ENCODE measurements around the gene LIMA1. TPM values are rescaled to one million over a fixed set of nuclear protein-coding genes. Genes with fewer than 3 reads are reported as not detected.
A peak's percentile ranks its signal among the peaks of the same experiment; 100 is the strongest.
"Not testable (repeated sequence)": the region's sequence is repeated elsewhere in the genome, so short reads cannot be mapped to it uniquely, and the experiment has no call there.

LIMA1 gene
- total RNA-seq, result 10 to 100 TPM; 36.2 to 45.6 TPM

DNA sequence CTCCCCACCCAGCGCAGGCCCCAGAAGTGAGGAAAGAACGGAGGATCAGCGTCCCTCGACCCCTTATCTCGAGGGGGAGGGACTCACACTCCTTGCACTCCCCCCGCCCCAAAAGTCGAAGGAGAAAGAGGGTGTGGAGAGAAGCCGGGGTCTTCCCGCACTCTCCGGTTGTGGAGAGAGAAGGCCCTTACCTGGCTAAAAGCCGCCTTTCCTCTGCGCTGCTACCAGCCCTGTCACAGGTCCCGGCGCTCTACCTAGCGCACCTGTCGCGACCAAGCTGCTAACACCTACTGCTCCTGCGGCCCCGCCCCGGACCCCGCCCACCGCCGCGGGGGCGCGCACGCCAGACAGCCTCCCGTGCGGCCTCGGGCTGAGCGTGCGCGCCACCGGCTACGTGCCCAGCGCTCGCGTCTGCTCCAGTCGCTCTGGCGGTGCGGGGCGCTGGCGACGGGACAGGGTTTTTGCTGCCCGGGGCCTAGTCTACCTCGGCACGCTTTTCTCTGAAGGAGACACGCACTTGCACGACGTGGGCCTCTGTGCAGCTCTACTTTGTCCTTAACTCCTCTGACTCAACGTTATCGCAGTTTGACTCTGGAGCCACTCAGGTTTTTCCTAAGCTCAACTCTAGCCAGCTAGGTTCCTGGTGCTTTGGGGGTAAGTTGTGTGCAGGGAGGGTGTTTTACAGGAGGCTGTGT, at the start of gene LIMA1:
LIMA1 (minus strand) TSS at position 292 of the 695 bp plus-strand sequence. CDS start 34,769 bp downstream, outside the sequence.
- H3K36me3 Mint-ChIP-seq, result no peaks in the 10 kb centered on the region
- peak within 1 kb of the TSS; percentile 78 to 88 for H3K27ac Mint-ChIP-seq
- H3K9me3 Mint-ChIP-seq, result no peaks in the 10 kb centered on the region
- ATAC-seq, result peak; percentile 98 to 99
- DNase-seq (ENCODE audit: low spot score in 2 of 2), result peak; percentile 90 to 95

DNA sequence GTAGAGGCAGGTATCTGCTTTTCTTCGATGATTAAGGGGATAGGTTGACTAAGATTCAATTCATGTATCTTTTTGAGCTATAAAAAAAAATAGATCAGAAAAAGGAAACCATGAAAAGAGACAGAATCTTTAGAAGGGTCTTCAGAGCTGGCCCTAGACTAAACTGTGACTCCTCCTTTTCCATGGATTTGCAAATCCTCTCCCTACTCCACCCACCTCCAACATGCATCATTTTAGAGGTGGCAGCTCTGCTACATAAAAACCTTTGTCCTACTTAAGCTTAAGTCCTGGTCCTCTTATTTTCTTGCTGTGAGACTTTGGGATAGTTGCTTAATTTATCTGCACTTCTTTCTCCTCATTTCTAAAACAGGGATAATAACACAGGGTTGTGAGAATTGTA, 48.4 kb upstream of the LIMA1 start:
- H3K27ac Mint-ChIP-seq, result no peak overlapping the region
- no peak for DNase-seq (ENCODE audit: low spot score in 2 of 2)
- no peaks in the 10 kb centered on the region for H3K9me3 Mint-ChIP-seq
- no peak for ATAC-seq
- no peaks in the 10 kb centered on the region for H3K36me3 Mint-ChIP-seq

DNA sequence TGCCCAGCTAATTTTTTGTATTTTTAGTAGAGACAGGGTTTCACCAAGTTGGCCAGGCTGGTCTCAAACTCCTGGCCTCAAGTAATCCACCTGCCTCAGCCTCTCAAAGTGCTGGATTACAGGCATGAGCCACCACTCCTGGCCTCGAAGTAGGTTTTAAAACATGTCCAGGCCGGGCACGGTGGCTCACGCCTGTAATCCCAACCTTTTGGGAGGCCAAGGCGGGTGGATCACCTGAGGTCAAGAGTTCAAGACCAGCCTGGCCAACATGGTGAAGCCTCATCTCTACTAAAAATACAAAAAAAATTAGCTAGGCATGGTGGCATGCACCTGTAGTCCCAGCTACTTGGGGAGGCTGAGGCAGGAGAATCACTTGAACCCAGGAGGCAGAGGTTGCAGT, 45.3 kb upstream of the LIMA1 start:
- not testable (repeated sequence) for DNase-seq (ENCODE audit: low spot score in 2 of 2)

DNA sequence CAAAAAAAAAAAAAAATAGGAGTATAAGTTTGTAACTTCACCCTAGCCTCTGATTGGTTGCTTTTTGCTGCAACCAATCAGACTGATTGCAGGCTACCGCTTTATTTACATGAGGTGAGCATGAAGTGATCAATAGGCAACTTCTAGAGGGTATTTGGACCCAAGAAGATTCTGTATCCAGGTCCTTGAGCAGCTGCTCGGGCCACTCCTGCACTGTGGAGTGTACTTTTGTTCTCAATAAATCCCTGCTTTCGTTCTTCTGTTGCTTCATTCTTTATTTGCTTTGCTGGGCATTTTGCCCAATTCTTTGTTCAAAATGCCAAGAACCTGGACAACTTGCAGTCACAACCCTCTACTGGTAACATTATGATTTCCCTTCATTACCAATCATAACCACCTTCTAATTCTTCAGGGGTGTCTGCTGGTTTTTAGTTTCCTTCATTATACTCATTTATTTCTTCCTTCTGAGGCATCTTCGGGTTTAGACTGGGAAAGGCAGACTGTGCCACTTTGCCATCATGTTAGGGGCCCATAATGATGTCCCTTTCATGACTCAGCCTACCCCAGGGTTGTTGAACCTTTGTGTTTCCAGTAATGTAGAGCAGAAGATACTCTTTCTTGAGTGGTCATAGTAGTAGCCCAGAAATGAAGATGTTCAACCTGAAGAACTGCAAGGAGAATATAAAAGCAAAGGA, 43.4 kb upstream of the LIMA1 start:
- ATAC-seq, result no peak
- Mint-ChIP-seq H3K9me3 (no peaks in the 10 kb centered on the region), H3K27ac (no peak overlapping the region), H3K36me3 (no peaks in the 10 kb centered on the region)
- no peak for DNase-seq (ENCODE audit: low spot score in 2 of 2)

More for the DNA sequence above, 45.3 kb upstream of the LIMA1 start:
- not testable (repeated sequence) for H3K9me3 Mint-ChIP-seq, H3K36me3 Mint-ChIP-seq, ATAC-seq, H3K27ac Mint-ChIP-seq

DNA sequence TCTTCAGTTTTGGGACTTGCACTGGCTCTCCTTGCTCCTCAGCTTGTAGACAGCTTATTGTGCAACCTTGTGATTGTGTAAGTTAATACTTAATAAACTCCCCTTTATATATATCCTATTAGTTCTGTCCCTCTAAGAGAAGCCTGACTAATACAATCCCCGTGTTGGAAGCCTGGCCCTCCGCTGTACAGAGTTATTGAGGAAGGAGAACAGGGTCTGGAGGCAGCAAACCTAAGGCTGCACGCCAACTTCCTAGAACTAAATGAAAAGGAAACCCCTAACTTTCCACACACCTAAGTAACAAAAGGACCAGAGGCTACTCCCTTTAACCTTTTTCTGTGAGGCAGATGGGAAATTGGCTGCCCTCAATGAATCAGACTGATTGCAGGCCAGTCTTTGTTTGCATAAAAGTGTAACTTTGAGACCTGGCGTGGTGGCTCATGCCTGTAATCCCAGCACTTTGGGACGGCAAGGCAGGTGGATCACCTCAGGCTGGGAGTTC, 42.6 kb upstream of the LIMA1 start:
- ATAC-seq, result no peak
- no peak overlapping the region for H3K27ac Mint-ChIP-seq
- H3K9me3 Mint-ChIP-seq, result no peaks in the 10 kb centered on the region
- no peak for DNase-seq (ENCODE audit: low spot score in 2 of 2)
- no peaks in the 10 kb centered on the region for H3K36me3 Mint-ChIP-seq

DNA sequence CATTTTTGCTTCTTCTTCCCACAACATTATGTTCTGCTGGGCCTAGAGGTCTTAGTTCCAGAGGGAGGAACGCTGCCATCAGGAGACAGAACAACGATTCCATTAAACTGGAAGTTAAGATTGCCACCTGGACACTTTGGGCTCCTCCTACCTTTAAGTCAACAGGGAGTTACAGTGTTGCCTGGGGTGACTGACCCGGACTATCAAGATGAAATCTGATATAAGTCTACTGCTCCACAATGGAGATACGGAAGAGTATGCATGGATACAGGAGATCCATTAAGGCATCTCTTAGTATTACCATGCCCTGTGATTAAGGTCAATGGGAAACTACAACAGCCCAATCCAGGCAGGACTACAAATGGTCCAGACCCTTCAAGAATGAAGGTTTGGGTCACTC, 41.5 kb upstream of the LIMA1 start:
- H3K27ac Mint-ChIP-seq; ATAC-seq; H3K9me3 Mint-ChIP-seq; H3K36me3 Mint-ChIP-seq; DNase-seq (ENCODE audit: low spot score in 2 of 2): not testable (repeated sequence)

DNA sequence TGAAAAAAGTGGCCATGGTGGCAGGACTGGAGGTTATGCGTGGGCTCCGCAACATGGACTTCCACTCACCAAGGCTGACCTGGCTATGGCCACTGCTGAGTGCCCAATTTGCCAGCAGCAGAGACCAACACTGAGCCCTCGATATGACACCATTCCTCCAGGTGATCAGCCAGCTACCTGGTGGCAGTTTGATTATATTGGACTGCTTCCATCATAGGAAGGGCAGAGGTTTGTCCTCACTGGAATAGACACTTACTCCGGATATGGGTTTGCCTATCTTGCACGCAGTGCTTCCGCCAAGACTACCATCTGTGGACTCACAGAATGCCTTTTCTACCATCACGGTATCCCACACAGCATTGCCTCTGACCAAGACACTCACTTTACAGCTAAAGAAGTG, 40.8 kb upstream of the LIMA1 start:
- H3K36me3 Mint-ChIP-seq; H3K27ac Mint-ChIP-seq; ATAC-seq; H3K9me3 Mint-ChIP-seq; DNase-seq (ENCODE audit: low spot score in 2 of 2): not testable (repeated sequence)

DNA sequence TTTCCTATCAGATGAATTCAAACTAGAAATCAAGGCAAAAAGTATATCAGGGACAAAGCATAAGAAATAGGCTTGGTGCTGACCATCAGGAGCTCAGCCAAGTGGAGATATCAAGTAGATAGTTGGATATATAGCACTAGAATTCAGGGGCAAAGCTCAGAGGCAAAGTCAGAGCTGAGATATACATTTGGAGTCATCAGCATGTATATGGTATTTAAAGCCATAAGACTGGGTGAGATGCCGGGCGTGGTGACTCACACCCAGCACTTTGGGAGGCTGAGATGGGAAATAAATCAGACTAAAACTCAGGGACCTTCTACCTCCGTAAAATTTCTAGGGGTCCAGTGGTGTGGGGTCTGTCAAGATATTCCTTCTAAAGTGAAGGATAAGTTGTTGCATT, 38.9 kb upstream of the LIMA1 start:
- H3K36me3 Mint-ChIP-seq, result no peaks in the 10 kb centered on the region
- no peak for DNase-seq (ENCODE audit: low spot score in 2 of 2)
- no peak overlapping the region for H3K27ac Mint-ChIP-seq
- no peak for ATAC-seq
- no peaks in the 10 kb centered on the region for H3K9me3 Mint-ChIP-seq

DNA sequence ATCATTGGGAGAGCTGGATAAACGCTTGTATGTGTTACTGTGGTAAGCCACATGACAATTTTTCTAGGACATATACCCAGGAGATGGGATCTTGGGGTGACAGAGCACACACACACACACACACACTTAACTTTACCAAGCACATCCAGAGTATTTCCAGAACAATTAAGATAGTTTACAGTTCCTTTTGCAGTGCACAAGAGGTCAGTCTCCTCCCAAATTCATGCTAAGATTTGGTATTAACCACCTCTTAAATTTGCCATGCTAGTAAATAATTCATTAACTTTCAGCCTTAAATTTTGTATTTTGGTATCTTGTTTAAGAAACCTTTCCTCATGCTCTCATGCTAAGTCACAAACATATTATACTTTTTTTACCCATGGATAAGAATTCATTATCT, 33.9 kb upstream of the LIMA1 start:
- H3K36me3 Mint-ChIP-seq, result no peaks in the 10 kb centered on the region
- ATAC-seq, result no peak

DNA sequence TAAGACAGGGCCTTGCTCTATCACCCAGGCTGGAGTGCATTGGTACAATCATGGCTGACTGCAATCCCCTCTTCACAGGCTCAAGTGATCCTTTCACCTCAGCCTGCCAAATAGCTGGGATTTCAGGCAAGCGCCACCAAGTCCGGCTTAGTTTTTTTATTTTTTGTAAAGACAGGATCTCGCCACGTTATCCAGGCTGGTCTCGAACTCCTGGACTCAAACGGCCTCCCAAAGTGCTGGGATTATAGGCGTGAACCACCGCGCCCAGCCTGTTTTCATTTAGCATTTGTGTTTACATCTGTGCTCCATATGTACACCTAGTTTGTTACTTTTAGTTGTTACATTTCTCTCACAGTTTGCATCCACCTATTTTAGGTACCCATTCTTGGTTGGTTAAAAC, 32.5 kb upstream of the LIMA1 start:
- no peak for DNase-seq (ENCODE audit: low spot score in 2 of 2)
- Mint-ChIP-seq H3K9me3 (no peaks in the 10 kb centered on the region), H3K27ac (no peak overlapping the region), H3K36me3 (no peaks in the 10 kb centered on the region)
- no peak for ATAC-seq

More for the DNA sequence above, 33.9 kb upstream of the LIMA1 start:
- Mint-ChIP-seq H3K27ac (no peak overlapping the region), H3K9me3 (no peaks in the 10 kb centered on the region)
- DNase-seq (ENCODE audit: low spot score in 2 of 2), result no peak

DNA sequence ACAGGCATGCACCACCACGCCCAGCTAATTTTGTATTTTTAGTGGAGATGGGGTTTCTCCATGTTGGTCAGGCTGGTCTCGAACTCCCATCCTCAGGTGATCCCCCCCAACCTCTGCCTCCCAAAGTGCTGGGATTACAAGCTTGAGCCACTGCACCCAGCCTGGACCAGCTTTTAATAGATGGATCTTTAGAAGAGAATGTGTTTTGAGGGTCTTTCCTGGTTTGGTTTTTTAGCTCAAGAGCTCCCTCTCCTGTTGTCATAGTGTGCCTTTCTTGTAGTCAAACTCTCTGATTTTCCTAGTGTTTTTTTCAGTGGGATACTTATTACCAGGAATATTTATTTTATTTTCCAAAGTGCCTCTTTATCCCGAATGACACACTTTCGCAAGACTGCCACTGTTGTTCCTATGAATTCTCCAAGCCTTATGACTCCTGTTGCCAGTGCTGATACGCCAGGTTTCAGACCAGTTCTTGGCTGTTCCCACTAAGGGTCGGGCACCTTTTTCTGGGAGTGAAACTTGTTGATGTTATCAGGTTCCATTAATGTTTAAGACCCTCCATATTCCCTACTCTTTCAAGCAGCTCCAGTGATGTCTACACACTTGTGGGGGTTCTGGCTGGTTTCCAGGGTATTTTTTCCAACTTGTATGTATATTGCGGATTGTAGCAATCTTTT, 31.5 kb upstream of the LIMA1 start:
- no peak for ATAC-seq
- no peak for DNase-seq (ENCODE audit: low spot score in 2 of 2)
- no peaks in the 10 kb centered on the region for H3K36me3 Mint-ChIP-seq
- H3K9me3 Mint-ChIP-seq, result no peaks in the 10 kb centered on the region
- H3K27ac Mint-ChIP-seq, result no peak overlapping the region

DNA sequence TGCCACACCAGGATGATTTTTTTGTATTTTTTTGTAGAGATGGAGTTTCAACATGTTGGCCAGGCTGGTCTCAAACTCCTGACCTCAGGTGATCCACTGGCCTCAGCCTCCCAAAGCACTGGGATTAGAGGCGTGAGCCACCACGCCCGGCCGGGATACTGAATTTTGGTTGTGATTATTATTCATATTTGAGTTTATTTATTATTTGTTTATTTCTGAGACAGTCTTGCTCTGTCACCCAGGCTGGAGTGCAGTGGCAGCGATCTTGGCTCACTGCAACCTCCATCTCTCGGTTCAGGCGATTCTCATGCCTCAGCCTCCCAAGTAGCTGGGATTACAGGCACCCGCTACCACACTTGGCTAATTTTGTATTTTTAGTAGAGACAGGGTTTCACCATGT, 30.7 kb upstream of the LIMA1 start:
- H3K9me3 Mint-ChIP-seq; ATAC-seq; H3K27ac Mint-ChIP-seq; H3K36me3 Mint-ChIP-seq; DNase-seq (ENCODE audit: low spot score in 2 of 2): not testable (repeated sequence)

DNA sequence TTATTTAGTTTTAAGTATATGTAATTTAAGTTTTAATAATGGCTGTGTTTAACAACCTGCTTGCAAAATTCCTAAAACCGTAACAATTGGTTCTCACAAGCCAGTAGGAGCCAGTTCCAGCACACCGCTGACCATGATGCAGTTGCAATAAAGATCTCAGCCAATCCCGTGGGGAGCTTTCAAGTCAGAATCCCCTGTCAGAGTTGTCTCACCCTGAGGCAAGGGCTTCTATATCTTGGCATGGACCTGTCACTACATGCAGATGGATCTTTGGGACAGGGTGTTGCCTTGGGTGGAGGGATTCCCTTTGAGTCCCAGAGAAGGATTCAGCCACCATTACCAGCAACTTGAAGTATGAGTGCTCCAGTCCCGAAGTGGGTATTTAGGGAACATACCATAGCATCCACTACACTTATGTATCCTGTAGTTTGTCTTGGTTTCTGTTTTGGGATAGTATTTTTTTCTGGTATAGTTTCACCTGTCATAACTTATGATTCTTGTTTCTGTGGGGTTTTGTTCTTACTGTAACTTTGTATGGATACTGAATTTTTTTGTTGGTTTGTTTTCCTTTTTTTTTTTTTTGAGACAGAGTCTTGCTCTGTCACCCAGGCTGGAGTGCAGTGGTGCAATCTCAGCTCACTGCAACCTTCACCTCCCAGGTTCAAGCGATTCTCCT, 30.1 kb upstream of the LIMA1 start:
- no peak for DNase-seq (ENCODE audit: low spot score in 2 of 2)
- ATAC-seq, result peak in 1 of 2 donors; percentile 48
- Mint-ChIP-seq H3K9me3 (no peaks in the 10 kb centered on the region), H3K27ac (no peak overlapping the region), H3K36me3 (no peaks in the 10 kb centered on the region)

DNA sequence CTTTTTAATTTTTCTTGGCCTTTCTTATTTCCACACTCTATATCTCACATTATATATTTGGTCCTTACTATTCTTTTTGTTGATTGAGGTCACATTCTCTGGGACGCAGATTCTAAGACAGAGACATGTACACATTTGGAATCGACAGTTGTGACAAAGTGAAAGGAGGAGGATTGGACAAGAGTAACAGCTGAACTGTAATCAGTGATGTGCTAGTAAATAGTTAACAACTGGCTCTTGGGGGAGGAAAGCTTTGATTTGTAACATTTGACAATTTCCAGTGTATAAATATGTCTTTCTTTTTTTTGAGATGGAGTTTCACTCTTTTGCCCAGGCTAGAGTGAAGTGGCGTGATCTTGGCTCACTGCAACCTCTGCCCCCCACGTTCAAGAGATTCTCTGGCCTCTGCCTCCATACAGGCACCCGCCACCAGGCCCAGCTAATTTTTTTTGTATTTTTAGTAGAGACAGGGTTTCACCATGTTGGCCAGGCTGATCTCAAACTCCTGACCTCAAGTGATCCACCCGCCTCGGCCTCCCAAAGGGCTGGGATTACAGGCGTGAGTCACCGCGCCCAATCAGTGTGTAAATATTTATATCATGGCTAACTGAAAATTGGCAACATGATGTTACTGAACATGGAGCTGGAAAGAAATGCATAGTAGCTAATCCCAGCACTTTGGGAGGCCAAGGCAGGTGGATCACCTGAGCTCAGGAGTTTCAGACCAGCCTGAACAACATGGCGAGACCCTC, 28.7 kb upstream of the LIMA1 start:
- H3K27ac Mint-ChIP-seq; DNase-seq (ENCODE audit: low spot score in 2 of 2); ATAC-seq; H3K36me3 Mint-ChIP-seq; H3K9me3 Mint-ChIP-seq: not testable (repeated sequence)

DNA sequence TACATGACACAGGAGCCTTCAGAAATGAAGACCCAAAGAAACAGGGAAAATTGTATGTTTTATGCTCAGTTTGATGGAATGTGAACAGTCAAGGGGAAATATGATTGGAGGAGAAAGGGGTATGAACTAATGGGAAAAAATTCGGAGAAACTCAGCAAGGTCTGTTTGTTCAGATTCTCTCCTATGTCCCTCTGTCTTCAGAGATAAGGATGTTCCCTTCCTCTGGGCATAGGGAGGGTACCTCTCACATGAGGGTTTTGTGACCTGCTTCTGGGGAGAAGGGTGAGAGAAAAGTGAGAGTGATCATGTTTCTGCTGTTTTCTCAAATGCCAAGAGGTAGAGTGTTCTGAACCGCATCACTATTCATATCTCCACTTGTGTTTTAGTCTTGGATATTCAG, 26.6 kb upstream of the LIMA1 start:
- DNase-seq (ENCODE audit: low spot score in 2 of 2) (no peak), ATAC-seq (no peak)
- Mint-ChIP-seq H3K9me3 (no peaks in the 10 kb centered on the region), H3K36me3 (no peaks in the 10 kb centered on the region), H3K27ac (peak overlapping the region in 1 of 2 donors; percentile 67)

DNA sequence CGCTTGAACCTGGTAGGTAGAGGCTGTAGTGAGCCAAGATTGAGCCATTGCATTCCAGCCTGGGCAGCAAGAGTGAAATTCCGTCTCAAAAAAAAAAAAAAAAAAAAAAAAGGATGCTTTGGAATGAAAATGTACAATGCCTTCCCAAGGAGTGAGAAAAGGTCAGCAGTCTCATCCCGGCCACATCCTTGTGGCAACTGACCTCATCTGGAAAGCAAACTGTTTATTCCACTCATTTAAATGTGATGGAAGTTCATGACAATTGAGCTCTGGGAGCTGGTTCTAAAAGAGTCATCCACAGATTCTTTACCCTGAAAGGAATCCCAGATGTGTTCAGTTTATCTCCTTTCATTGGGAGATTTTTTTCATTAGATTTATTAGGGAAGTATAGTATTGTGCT, 19.4 kb upstream of the LIMA1 start:
- no peak for ATAC-seq
- H3K36me3 Mint-ChIP-seq, result no peaks in the 10 kb centered on the region
- no peak for DNase-seq (ENCODE audit: low spot score in 2 of 2)
- H3K9me3 Mint-ChIP-seq, result no peaks in the 10 kb centered on the region
- H3K27ac Mint-ChIP-seq, result no peak overlapping the region

All from activated naive CD4-positive, alpha-beta T cell treated with anti-CD3 and anti-CD28 coated beads, Interleukin-2, amount 50 U/mL, for 72 hours (primary cell).